Suppressor macrophage treated with lipopolysaccharide for 1 hour (primary cell): ENCODE data around the gene RNU5B-1.
"Not testable (repeated sequence)": the region's sequence is repeated elsewhere in the genome, so short reads cannot be mapped to it uniquely, and the experiment has no call there.

Experiments
- DNase-seq, 3 donors: peaks; one replicate each; pipeline ENCODE4 v3.0.0-alpha.2; 2020 to 2022

Gene RNU5B-1

DNA sequence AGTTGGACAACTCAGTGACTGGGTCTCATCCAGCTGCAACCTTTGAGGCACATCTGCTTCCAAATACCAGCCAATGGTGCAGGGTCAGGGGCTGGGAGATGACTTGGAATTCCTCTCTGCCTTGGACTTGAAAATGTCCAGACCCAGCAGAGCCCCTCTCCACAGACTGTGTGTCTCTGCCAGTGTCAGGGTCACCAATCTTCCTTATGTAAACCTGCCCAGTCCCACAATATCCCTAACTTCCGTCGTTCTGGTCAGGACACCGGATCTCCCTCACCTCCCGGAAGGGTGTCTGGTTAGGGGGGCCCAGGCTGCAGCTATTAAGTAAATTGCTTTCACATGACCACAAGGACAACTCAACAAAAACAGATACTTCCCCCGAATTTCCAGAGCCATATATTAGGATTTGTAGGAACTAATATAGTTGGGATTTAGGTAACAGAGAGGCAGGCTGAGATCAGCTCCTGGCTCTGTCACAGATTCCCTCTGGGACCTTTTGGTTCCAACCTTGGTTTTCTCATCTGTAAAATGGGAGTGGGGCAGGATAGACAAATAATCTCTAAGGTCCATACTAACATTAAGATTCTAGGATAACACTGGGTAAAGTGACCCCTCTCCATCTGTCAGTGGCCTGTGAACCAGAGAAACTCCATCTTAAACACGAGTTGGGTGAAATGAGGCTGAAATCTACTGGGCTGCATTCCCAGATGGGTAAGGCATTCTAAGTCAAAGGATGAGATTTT, 42.5 kb downstream of the RNU5B-1 start:
- no peak for DNase-seq

GRCh38 chr15:65347756-65348155, 43.3 kb downstream of the RNU5B-1 start:
- DNase-seq: not testable (repeated sequence)

DNA sequence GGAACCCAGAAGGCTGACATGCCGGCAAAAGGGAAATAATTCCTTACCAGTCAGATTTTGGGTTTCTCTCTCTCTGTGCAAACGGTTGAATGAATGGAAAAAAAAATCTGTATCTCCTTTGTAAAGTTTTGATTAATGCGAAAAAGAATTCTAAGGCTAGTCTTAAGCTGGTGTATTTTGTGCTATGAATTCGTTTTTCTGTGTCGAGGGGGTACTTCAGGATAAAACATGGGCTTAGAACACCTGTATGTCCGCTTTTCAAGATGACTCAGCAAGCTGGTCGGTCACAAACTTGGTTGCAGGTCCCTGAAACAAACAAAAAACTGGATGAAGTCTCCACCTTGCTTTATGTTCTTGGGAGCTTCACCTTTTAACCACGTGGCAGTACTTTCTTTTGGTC, 44.9 kb downstream of the RNU5B-1 start:
- no peak for DNase-seq

- DNase-seq: not testable (repeated sequence)
These were observed 47.5 kb downstream of the RNU5B-1 start for GRCh38 chr15:65351972-65352371.
